Measurements from ENCODE around the gene ZBED2. TPM values are rescaled to one million over a fixed set of nuclear protein-coding genes. Genes with fewer than 3 reads are reported as not detected.
"Not testable (repeated sequence)": the region's sequence is repeated elsewhere in the genome, so short reads cannot be mapped to it uniquely, and the experiment has no call there.

Gene ZBED2
- polyA plus RNA-seq, 12 donors, result 0.16 to 0.50 (median 0.17) TPM; not detected in 9

DNA sequence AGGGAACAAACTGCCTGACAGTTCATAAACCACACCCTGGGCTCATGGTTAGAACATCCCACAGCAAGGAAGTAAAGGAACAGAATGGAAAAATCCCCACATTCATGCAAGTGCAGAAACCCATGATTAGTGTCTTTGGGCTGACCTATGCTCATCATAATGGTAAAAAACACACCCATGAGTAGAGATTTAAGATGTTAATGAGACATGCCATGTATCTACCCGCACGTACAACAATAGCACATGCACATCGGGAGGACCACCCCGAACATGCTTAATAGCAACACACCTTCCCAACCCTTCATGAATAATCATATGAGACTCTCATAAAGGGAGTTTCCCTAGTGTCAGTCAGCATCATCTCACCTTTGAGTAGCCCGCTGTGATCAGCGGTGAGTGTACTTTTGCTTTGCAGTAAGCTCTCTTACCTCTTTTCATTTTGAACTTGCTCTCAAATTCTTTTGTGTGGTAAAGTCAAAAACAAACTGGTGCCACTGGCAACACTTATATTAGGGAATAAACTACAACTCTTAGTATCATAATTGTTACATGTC lies 23.2 kb downstream of the ZBED2 start:
- DNase-seq, result no peak

DNA sequence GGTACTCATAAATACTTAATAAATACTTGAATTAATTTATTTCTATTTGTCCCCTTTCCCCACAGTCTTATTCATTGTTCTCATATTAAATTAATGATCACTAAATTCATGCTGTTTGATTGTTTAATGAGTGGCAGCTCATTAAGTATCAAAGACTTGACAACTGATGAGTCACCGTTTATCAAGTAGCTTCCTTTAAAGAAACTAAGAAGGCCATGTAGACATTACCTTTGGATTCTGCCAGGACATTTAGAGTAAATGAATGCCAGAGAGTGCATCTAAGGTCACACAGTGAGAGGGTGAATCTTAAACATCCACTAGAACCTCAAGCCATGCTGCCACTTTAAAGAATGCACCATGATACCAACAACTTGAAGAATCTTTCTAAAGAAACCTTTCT lies 23.9 kb downstream of the ZBED2 start:
- no peak for DNase-seq

DNA sequence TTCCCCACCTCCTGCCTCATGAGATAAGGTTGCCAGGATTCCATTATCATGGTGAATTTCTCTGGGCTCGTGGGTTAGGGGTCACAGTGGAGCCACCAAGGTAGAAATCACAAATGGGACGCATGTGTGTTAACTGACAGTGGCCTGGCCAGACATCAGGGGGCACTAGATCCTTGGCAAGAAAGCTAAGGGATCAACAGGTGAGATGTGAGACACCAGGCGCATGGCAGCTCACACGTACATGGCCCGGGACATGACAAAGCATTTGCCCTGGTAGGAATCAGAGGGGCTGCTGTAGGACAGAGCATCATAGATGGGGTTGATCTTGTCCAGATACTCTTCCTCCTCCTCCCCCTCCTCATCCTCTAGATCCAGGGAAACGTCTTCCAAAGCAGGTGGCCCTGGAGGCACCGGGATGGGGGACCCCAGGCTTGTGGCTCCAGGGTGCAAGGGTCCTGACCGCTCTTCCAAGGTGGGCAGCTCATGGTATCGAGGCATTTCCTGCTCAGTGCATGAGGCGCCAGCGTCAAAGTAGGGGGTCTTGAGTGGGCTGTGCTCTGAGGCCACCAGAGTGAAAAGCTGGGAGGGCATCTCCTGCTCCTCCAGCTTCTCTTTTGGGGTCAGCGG lies 24.6 kb downstream of the ZBED2 start:
- no peak for DNase-seq

DNA sequence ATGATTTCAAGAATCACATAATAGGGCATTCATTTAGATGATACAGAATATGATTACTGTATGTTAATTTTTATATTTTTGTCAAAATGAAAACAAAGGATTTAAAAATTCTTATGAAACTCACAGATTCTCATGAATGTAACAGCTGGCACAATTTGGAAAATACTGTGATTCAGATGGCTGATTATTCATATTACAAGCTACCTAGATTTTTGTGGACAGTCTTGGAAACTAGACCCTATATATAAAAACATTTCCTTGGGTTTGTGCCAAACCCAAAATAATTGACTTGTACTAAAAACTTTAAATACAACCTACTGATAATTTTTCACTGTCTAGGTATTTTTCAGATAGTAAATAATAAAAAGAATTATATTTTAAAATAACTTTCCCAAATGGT lies 26.2 kb downstream of the ZBED2 start:
- DNase-seq, result no peak

DNA sequence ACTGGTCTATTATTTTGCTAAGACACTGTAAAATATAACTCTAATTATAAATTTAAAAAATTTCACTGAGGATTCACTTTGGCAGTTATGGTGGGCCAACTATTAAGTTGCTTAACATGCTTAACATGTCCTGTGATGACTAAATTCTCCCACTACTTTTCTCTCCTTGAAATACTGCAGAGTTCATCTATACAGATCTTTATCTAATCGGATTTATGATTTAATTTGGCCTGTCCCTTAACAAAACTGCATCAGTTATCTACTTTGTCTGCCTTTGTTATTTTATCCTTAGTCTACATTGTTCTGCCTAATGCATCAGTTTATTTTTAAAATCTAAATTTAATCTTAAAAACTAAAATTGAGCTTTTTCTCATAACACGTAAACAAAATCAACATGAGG lies 26.8 kb downstream of the ZBED2 start:
- DNase-seq, result no peak

DNA sequence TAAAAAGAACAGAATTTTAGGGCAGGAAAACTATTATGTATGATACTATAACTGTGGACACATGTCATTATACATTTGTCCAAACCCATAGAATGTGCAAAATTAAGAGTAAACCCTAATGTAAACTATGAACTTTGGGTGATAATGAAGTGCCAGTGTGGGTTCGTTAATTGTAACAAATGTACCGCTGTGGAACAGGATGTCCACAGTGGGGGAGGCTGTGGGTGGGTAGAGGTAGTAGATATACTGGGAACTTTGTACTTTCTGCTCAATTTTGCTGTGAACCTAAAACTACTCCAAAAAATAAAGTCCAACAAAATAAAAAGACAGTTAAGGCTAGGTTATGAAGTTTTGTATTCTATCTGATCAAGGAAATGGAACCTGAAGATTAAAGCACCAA lies 28.3 kb downstream of the ZBED2 start:
- DNase-seq, result no peak

DNA sequence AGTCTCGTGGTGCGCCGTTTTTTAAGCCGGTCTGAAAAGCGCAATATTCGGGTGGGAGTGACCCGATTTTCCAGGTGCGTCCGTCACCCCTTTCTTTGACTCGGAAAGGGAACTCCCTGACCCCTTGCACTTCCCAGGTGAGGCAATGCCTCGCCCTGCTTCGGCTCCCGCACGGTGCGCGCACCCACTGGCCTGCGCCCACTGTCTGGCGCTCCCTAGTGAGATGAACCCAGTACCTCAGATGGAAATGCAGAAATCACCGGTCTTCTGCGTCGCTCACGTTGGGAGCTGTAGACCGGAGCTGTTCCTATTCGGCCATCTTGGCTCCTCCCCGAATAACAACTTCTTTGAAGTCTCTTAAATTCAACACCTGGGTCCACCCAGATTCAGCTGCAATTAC lies 33.2 kb downstream of the ZBED2 start:
- not testable (repeated sequence) for DNase-seq

DNA sequence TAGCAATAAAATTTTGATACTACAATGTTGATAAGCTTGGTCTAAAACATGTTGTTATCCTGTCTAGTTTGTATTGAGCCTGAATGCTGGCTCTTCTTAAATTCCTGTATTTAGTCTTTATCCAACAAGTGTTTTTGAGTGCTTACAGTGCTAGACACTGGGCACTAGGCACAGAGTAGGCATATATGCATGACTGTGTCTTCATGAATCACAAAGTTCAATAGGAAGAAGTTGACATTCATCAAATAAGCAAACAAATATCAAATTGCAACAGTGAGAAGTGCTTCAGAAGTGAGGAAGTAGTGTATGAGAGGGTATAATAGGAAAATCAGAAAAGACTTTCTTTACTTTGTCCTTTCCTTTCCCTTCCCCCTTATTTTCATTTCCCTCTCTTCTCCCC lies 46.4 kb downstream of the ZBED2 start:
- no peak for DNase-seq

DNA sequence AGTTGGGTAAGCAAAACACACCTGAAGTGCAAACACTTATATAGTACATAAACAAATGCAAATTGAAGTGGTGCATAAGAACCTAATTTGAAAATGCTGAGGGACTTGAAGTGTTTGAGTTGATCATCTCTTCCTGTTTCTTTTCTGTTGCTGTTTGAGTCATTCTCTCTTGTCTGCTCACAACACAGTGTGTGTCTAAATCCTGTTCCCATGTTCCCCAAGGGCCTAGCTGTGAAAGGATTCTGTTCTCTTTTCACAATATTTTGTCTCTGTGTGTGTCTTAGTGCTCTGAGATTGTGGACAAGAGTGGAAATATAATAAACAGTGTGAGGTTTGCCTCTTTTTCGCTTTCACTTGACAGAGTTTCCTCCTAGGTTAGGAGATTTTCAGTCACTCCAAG lies 47.1 kb downstream of the ZBED2 start:
- no peak for DNase-seq

DNA sequence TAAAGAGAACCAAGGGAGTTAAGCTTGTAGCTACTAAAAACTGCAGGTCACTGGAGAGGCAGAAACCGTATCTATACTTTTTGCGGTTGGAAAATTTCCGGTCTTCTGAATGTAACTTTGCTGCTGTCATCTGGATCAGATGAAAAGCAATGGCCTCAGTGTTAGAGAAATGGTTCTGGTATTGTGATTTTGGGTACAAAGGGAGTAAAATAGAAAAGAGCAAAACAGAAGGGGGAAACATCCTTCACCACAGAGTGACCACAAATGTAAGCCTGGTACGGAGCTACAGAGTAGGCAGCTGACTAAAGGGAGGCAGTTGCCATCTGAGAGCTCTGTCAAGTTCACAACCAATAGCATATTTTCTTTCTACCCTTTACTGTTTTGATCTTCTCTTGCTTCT lies 47.5 kb downstream of the ZBED2 start:
- no peak for DNase-seq

DNA sequence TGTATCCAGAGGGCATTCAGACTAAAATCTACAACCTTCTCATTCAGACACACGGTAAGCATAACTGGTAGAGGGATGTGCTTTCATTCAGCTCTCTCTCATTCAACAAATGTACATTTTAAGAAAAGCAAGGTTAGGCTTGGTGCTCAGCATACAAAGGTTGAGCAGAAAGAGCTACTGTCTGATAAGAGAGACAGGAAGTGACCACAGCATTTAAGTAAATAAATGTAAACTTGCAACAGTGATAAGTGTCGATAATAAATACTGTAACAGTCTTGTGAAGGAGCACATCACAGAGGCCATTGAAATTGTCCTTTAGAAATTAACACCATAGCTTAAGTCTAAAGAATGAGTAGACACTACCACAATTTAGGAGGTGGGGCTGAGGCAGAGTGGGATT lies 49.8 kb downstream of the ZBED2 start:
- no peak for DNase-seq

Other genes with a start within 250 kb of the ZBED2 start
- 1 to 10 TPM in 2 of 12 donors, under 1 TPM in 8, not detected in 2; 0.13 to 2.0 (median 0.41) TPM for gene CD96, start 53.1 kb downstream of the ZBED2 start, polyA plus RNA-seq (ENCODE audit: insufficient read length in 12 of 12)
- gene PLCXD2, start 79.3 kb upstream of the ZBED2 start, polyA plus RNA-seq (ENCODE audit: insufficient read length in 12 of 12), result 1 to 10 TPM in 4 of 12 donors, under 1 TPM in 6, not detected in 2; 0.62 to 1.3 (median 0.84) TPM

Measured in muscle of arm (tissue), 12 donors.